Tibial nerve (tissue), 4 donors: ENCODE measurements around the gene AMOTL1. TPM values are rescaled to one million over a fixed set of nuclear protein-coding genes. Genes with fewer than 3 reads are reported as not detected.
A peak's percentile ranks its signal among the peaks of the same experiment; 100 is the strongest.

Source experiments
- DNase-seq, 2 donors: peaks; one replicate each; pipeline ENCODE4 v3.0.0-alpha.2; 2019; ENCODE audit warnings: low spot score in 2 of 2
- H3K27ac ChIP-seq, 4 donors: fragments of 200-600 bp; sonication (generic) in 3 of 4; one replicate each; pipeline ENCODE4 v1.5.1; 2017 to 2019; ENCODE audit warnings: mild to moderate bottlenecking in 1 of 4
- H3K27me3 ChIP-seq, 2 donors: fragments of 200-600 bp; sonication (generic) in 1 of 2; one replicate each; pipeline versions ENCODE4 v1.5.1 to v1.6.0; 2017 to 2019
- H3K36me3 ChIP-seq, 3 donors: fragments of 200-600 bp; sonication (generic); one replicate each; pipeline ENCODE4 v1.5.1; 2018 to 2019
- H3K4me1 ChIP-seq, 4 donors: fragments of 200-600 bp; sonication (generic) in 3 of 4; one replicate each; pipeline ENCODE4 v1.5.1; 2017 to 2019
- H3K4me3 ChIP-seq, 4 donors: fragments of 200-600 bp; sonication (generic) in 3 of 4; one replicate each; pipeline ENCODE4 v1.5.1; 2017 to 2019; ENCODE audit warnings: mild to moderate bottlenecking in 1 of 4, moderate library complexity in 1 of 4
- H3K9me3 ChIP-seq, 4 donors: fragments of 200-600 bp; sonication (generic) in 3 of 4; one replicate each; pipeline ENCODE4 v1.5.1; 2017 to 2019
- EP300 ChIP-seq, 2 donors: sonication (generic); formaldehyde crosslinking; IDR thresholded peaks; one replicate each; pipeline ENCODE4 v1.6.1; 2017; ENCODE audit warnings: antibody characterized with exemption in 2 of 2, mild to moderate bottlenecking in 1 of 2
- POLR2A ChIP-seq, 2 donors: fragments of 450-650 bp; IDR thresholded peaks; one replicate each; pipeline ENCODE4 v1.6.1; 2017; ENCODE audit warnings: antibody characterized with exemption in 2 of 2, mild to moderate bottlenecking in 2 of 2, moderate library complexity in 2 of 2
- total RNA-seq, 4 donors: library from RNA; depleted of rRNA; stranded (reverse); fragments of >200 nt; gene quantifications; one replicate each; pipeline ENCODE4 v1.1.0, GENCODE V29; 2016
- TF ChIP-seq, protein P1 (sequence below), 5 experiments: fragments of 200-600 bp in 3 of 5; fragments of 450-650 bp in 2 of 5; sonication (generic) in 3 of 5; IDR thresholded peaks; one replicate each; pipeline ENCODE4 v1.5.1; 2016 to 2019; ENCODE audit warnings: antibody characterized with exemption in 5 of 5, mild to moderate bottlenecking in 3 of 5, moderate library complexity in 2 of 5

The AMOTL1 gene
- total RNA-seq, 4 donors from 2014 or later: 46.5 to 58.0 (median 51.9) TPM

GRCh38 chr11:94926271-94926625 is 158.1 kb downstream of the AMOTL1 start:
- no peak for TF ChIP-seq POLR2A (IDR thresholded peaks at IDR 0.05)
- TF ChIP-seq, protein P1, sequence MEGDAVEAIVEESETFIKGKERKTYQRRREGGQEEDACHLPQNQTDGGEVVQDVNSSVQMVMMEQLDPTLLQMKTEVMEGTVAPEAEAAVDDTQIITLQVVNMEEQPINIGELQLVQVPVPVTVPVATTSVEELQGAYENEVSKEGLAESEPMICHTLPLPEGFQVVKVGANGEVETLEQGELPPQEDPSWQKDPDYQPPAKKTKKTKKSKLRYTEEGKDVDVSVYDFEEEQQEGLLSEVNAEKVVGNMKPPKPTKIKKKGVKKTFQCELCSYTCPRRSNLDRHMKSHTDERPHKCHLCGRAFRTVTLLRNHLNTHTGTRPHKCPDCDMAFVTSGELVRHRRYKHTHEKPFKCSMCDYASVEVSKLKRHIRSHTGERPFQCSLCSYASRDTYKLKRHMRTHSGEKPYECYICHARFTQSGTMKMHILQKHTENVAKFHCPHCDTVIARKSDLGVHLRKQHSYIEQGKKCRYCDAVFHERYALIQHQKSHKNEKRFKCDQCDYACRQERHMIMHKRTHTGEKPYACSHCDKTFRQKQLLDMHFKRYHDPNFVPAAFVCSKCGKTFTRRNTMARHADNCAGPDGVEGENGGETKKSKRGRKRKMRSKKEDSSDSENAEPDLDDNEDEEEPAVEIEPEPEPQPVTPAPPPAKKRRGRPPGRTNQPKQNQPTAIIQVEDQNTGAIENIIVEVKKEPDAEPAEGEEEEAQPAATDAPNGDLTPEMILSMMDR (IDR thresholded peaks at IDR 0.05): no peak
- TF ChIP-seq EP300 (IDR thresholded peaks at IDR 0.05): no peak
- Histone ChIP-seq H3K27ac (peak overlapping the region; percentile 19 to 79 (median 52)), H3K9me3 (no peaks in the 10 kb centered on the region), H3K4me1 (peaks cover 0 to 41% (median 23%) of the 10 kb centered on the region in 4 donors), H3K27me3 (no peaks in the 10 kb centered on the region), H3K36me3 (no peaks in the 10 kb centered on the region), H3K4me3 (no peak overlapping the region)
- no peak for DNase-seq

Other genes with a start within 250 kb of the AMOTL1 start
- gene FUT4, start 224.4 kb upstream of the AMOTL1 start, total RNA-seq: 10 to 100 TPM in 1 of 4 donors, 1 to 10 TPM in 3; 5.4 to 11.0 (median 7.7) TPM
- gene PIWIL4, start 201.0 kb upstream of the AMOTL1 start, total RNA-seq: 1 to 10 TPM; 7.2 to 9.0 (median 8.3) TPM
- 10 to 100 TPM; 29.6 to 54.0 (median 37.9) TPM for gene CWC15, start 205.2 kb downstream of the AMOTL1 start, total RNA-seq
- 1 to 10 TPM in 3 of 4 donors, under 1 TPM in 1; 0.63 to 4.8 (median 1.3) TPM for gene KDM4D, start 205.4 kb downstream of the AMOTL1 start, total RNA-seq